GM12878 (cell line): ENCODE measurements around the gene TNRC6C. TPM values are rescaled to one million over a fixed set of nuclear protein-coding genes. Genes with fewer than 3 reads are reported as not detected.

Source experiments
- ATAC-seq: fragments of 200-7000 bp; cut with Tn5 transposase; 3 replicates; pipeline ENCODE4 v1.9.1; 2020; ENCODE audit warnings: mild to moderate bottlenecking, moderate library complexity
- BruUV-seq: library from RNA; stranded (reverse); fragments of 400-500 nt; replicated peaks from 2 replicates; lab custom pipeline; 2021; lab: Mats Ljungman, UMichigan
- CTCF ChIA-PET: fragments of 300-600 bp; sonication (Branson Sonifier 250); formaldehyde crosslinking; extraction: SDS; loops from one replicate; lab custom pipeline; 2021; ENCODE audit warnings: inconsistent platforms; lab: Yijun Ruan, JAX
- POLR2A ChIA-PET: fragments of 350-600 bp; formaldehyde crosslinking; extraction: SDS; loops from one replicate; lab custom pipeline; 2021; ENCODE audit warnings: inconsistent platforms; lab: Charles Lee
- RAD21 ChIA-PET: fragments of 300-600 bp; sonication (Branson Sonifier 250); formaldehyde crosslinking; loops from one replicate; lab custom pipeline; 2023; ENCODE audit warnings: antibody characterized with exemption; ENCODE audit not compliant: unreplicated experiment; lab: Charles Lee
- SMC1A ChIA-PET: fragments of 300-600 bp; sonication (Branson Sonifier 250); formaldehyde crosslinking; loops from one replicate; lab custom pipeline; 2023; ENCODE audit not compliant: unreplicated experiment, uncharacterized antibody; lab: Charles Lee
- DNase-seq: peaks from one replicate; pipeline ENCODE4 v3.0.0-alpha.2; 2011; ENCODE audit warnings: low read depth, low spot score
- FAIRE-seq: peaks from 3 replicates; lab custom pipeline; 2011; peaks lifted over from hg19 to GRCh38; lab: Jason Lieb, UNC
- H2AFZ ChIP-seq: 2 replicates; pipeline ENCODE4 v1.6.0; 2011; ENCODE audit warnings: low read depth, low read length, control low read depth; ENCODE audit not compliant: control insufficient read depth
- H3K27ac ChIP-seq: 2 replicates; pipeline ENCODE4 v1.5.1; 2011; ENCODE audit warnings: control low read depth; ENCODE audit not compliant: control insufficient read depth, insufficient read depth
- H3K27me3 ChIP-seq, 2 experiments: replicated peaks in 1 of 2; 2 replicates each; pipeline versions ENCODE4 v1.6.0 to v1.6.1; 2011; ENCODE audit warnings: low read length in 1 of 2; ENCODE audit not compliant: control insufficient read depth in 2 of 2, insufficient read depth in 2 of 2
- H3K36me3 ChIP-seq, 2 experiments: 2 replicates each; pipeline ENCODE4 v1.5.1; 2011; ENCODE audit warnings: low read length in 1 of 2; ENCODE audit not compliant: control insufficient read depth in 2 of 2, insufficient read depth in 2 of 2
- H3K4me1 ChIP-seq: 2 replicates; pipeline ENCODE4 v1.6.1; 2011; ENCODE audit warnings: mild to moderate bottlenecking, low read length, moderate library complexity, mixed read lengths; ENCODE audit not compliant: control insufficient read depth, insufficient read depth
- H3K4me2 ChIP-seq: 2 replicates; pipeline ENCODE4 v1.6.0; 2011; ENCODE audit warnings: control low read depth; ENCODE audit not compliant: control insufficient read depth, insufficient read depth
- H3K4me3 ChIP-seq: fragments of 200-600 bp; sonication (generic); 2 replicates; pipeline ENCODE4 v1.5.1; 2016
- H3K79me2 ChIP-seq: 2 replicates; pipeline ENCODE4 v1.6.0; 2011; ENCODE audit warnings: low read length; ENCODE audit not compliant: control insufficient read depth, insufficient read depth
- H3K9ac ChIP-seq: 2 replicates; pipeline ENCODE4 v1.8.0; 2011; ENCODE audit warnings: low read length, control low read depth, mixed read lengths; ENCODE audit not compliant: control insufficient read depth, insufficient read depth
- H3K9me3 ChIP-seq: replicated peaks from 3 replicates; pipeline ENCODE4 v1.5.1; 2011; ENCODE audit warnings: mild to moderate bottlenecking, low read length; ENCODE audit not compliant: control insufficient read depth, insufficient read depth
- H4K20me1 ChIP-seq: 2 replicates; pipeline ENCODE4 v1.6.0; 2011; ENCODE audit not compliant: control insufficient read depth, insufficient read depth
- BACH1 ChIP-seq: fragments of 450-650 bp; IDR thresholded peaks from 2 replicates; pipeline ENCODE4 v1.6.1; 2017; ENCODE audit warnings: mild to moderate bottlenecking, borderline replicate concordance
- CHD2 ChIP-seq: IDR thresholded peaks from 2 replicates; pipeline ENCODE4 v1.6.1; 2011; ENCODE audit warnings: low read depth, low read length, improper control_type of control experiment, borderline replicate concordance
- ESRRA ChIP-seq: IDR thresholded peaks from 2 replicates; pipeline ENCODE4 v1.6.1; 2012; ENCODE audit warnings: mild to moderate bottlenecking, low read length, improper control_type of control experiment
- LARP7 ChIP-seq: fragments of 450-650 bp; IDR thresholded peaks from 2 replicates; pipeline ENCODE4 v1.6.1; 2017; ENCODE audit warnings: mild to moderate bottlenecking
- NR2F1 ChIP-seq: fragments of 450-650 bp; conservative IDR thresholded peaks from 2 replicates; pipeline ENCODE4 v1.6.1; 2017; ENCODE audit warnings: mild to moderate bottlenecking
- POLR2A ChIP-seq: IDR thresholded peaks from 2 replicates; pipeline ENCODE4 v1.6.1; 2011; ENCODE audit warnings: low read depth, mild to moderate bottlenecking, low read length
- SREBF2 ChIP-seq: IDR thresholded peaks from 2 replicates; pipeline ENCODE4 v1.6.1; 2012; ENCODE audit warnings: mild to moderate bottlenecking, low read length
- WGBS: methylation state at CpG from one replicate; pipeline ENCODE4 v1.1.6; 2016; ENCODE audit warnings: low lambda C conversion rate; ENCODE audit not compliant: insufficient replicate concordance, insufficient coverage; ENCODE audit errors: missing lambda C conversion rate; 5-methylcytosine and 5-hydroxymethylcytosine counted together
- in situ Hi-C: fragments of 300-500 bp; cut with MboI; formaldehyde crosslinking; loops from 9 replicates; pipeline ENCODE4 v1.14.3; 2018; ENCODE audit warnings: mixed read lengths
- intact Hi-C: fragments of 100-400 bp; cut with micrococcal nuclease; formaldehyde crosslinking; loops from one replicate; pipeline ENCODE4 v1.14.2; 2022; ENCODE audit not compliant: unreplicated experiment
- polyA plus RNA-seq, 11 experiments: library from polyadenylated mRNA; depleted of rRNA in 4 of 11; unstranded in 6 of 11; stranded (reverse) in 5 of 11; fragments of >200 nt; fragmentation: Nextera tagmentation in 4 of 11; fragmentation: Illumina TruSeq in 1 of 11; extraction: Ambion mirVana in 4 of 11; extraction: Trizol in 1 of 11; gene quantifications; 1 replicate in 1 of 11; 2 replicates in 10 of 11; pipeline versions ENCODE4 v1.2.1 to v1.2.3, GENCODE V29; 2011 to 2016; ENCODE audit warnings: inconsistent platforms in 2 of 11, missing spikeins in 2 of 11, low read depth in 1 of 11
- total RNA-seq, 4 experiments: library from RNA; depleted of rRNA in 3 of 4; stranded (reverse); fragments of >200 nt in 3 of 4; fragmentation: Illumina TruSeq in 1 of 4; extraction: Trizol in 1 of 4; gene quantifications; 2 replicates each; pipeline versions ENCODE4 v1.2.1 to v1.2.3, GENCODE V29; 2013 to 2021
- TF ChIP-seq, protein P1 (sequence below): fragments of 450-650 bp; IDR thresholded peaks from 2 replicates; pipeline ENCODE4 v1.6.1; 2014; ENCODE audit warnings: mild to moderate bottlenecking
- TF ChIP-seq, protein P2 (sequence below): fragments of 450-650 bp; formaldehyde crosslinking; IDR thresholded peaks from 2 replicates; pipeline ENCODE4 v1.5.0; 2022; ENCODE audit warnings: mild to moderate bottlenecking, missing genetic modification characterization

TNRC6C gene
- total and polyA plus RNA-seq, 10 of the 15 experiments (the other 5 are each of a cell fraction or from before 2014, with no cell fraction given): 0.40 to 6.1 (median 0.96) TPM

DNA sequence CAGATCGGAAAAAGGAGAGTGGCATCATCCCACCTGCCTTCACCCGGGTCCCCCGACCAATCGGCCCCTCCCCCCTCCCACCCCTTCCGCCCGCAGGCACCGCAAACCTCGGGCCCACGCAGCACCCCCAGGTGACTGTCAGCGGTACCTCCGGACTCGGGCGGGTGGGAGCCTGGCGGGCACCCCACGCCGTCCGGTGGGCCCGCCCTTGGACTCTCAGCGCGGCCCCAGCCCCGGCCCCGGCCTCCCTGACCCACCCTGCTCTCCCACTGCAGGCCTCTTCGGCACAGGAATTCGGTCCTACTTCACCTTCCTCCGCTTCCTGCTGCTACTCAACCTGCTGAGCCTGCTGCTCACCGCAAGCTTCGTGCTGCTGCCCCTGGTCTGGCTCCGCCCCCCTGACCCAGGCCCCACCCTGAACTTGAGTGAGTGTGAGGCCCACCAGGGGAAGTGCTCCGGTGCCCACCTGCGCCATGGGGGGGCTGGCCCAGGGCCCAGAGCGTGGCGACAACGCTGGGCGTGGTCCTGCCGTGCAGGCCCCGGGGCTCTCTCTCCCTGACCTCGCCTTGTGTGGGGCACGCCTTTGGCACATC lies 173.7 kb downstream of the TNRC6C start (continued):
- no peak for TF ChIP-seq CHD2

DNA sequence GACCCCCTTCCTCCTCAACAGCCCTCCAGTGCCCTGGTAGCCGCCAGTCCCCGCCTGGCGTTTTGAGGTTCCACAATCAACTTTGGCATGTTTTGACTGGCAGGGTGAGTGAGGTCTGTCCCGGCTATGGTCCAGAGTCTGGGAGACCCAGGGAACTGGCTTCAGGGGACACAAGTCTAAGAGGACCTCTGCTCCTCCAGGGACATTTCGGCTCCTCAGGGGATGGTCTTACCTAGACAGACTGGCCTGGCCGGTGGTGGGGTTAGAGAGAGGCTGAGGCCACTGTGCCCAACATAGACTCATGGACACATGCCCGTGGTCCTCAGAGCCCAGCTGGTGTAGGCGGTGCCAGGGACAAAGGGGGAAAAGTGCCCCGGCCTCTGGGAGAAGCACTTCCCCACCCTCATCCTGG lies 174.3 kb downstream of the TNRC6C start:
- DNase-seq: no peak
- in situ Hi-C loops (no loop called here), intact Hi-C loops (no loop called here)
- no peaks in the 10 kb centered on the region for H3K9me3 ChIP-seq
- peak overlapping the region; percentile 93 for H3K27ac ChIP-seq
- no TSS peak for BruUV-seq
- TF ChIP-seq BACH1 (no peak), POLR2A (0 out of 2 replicates have a peak, but pooled peaks have one; percentile 11), SREBF2 (no peak), LARP7 (peak; percentile 8; the same call in 1 of the 2 replicates), NR2F1 (0 out of 2 replicates have a peak, but pooled peaks have one; percentile 12), ESRRA (no peak)
- TF ChIP-seq, protein P1, sequence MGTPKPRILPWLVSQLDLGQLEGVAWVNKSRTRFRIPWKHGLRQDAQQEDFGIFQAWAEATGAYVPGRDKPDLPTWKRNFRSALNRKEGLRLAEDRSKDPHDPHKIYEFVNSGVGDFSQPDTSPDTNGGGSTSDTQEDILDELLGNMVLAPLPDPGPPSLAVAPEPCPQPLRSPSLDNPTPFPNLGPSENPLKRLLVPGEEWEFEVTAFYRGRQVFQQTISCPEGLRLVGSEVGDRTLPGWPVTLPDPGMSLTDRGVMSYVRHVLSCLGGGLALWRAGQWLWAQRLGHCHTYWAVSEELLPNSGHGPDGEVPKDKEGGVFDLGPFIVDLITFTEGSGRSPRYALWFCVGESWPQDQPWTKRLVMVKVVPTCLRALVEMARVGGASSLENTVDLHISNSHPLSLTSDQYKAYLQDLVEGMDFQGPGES: no peak
- TF ChIP-seq, protein P2, sequence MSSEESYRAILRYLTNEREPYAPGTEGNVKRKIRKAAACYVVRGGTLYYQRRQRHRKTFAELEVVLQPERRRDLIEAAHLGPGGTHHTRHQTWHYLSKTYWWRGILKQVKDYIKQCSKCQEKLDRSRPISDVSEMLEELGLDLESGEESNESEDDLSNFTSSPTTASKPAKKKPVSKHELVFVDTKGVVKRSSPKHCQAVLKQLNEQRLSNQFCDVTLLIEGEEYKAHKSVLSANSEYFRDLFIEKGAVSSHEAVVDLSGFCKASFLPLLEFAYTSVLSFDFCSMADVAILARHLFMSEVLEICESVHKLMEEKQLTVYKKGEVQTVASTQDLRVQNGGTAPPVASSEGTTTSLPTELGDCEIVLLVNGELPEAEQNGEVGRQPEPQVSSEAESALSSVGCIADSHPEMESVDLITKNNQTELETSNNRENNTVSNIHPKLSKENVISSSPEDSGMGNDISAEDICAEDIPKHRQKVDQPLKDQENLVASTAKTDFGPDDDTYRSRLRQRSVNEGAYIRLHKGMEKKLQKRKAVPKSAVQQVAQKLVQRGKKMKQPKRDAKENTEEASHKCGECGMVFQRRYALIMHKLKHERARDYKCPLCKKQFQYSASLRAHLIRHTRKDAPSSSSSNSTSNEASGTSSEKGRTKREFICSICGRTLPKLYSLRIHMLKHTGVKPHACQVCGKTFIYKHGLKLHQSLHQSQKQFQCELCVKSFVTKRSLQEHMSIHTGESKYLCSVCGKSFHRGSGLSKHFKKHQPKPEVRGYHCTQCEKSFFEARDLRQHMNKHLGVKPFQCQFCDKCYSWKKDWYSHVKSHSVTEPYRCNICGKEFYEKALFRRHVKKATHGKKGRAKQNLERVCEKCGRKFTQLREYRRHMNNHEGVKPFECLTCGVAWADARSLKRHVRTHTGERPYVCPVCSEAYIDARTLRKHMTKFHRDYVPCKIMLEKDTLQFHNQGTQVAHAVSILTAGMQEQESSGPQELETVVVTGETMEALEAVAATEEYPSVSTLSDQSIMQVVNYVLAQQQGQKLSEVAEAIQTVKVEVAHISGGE (CRISPR knock-in tag): no peak
- TF ChIP-seq, all 136 proteins: peak for 3
- Histone ChIP-seq H3K27me3 (no peaks in the 10 kb centered on the region), H3K4me2 (peak overlapping the region; percentile 96), H3K9ac (peak overlapping the region; percentile 86), H2AFZ (no peak overlapping the region), H3K4me1 (peaks cover 62% of the 10 kb centered on the region), H3K36me3 (peaks cover 13 to 16% of the 10 kb centered on the region in 2 experiments; a peak in 3 of 4 replicates), H3K79me2 (peaks cover 76% of the 10 kb centered on the region), H4K20me1 (no peaks in the 10 kb centered on the region), H3K4me3 (peak overlapping the region; percentile 94)
- FAIRE-seq (no peak), ATAC-seq (no peak)
- SMC1A ChIA-PET: interaction anchor here (0.9 kb wide), 1 partner anchor 19 kb away, joined by 4 read pairs; no protein-coding TSS in a partner anchor
- RAD21 ChIA-PET: interaction anchor here (1.0 to 6.8 kb wide), 6 partner anchors 8 to 43 kb away, joined by 3 to 83 read pairs (median 5); no protein-coding TSS in a partner anchor
- WGBS: 36% methylated on average over 9 of the region's 9 CpGs
- CTCF ChIA-PET: interaction anchor here (1.3 to 9.5 kb wide), 4 partner anchors 6 to 42 kb away, joined by 4 to 132 read pairs (median 35); partner anchors contain the start of gene TMC6
- POLR2A ChIA-PET: interaction anchor here (0.7 to 3.7 kb wide), 5 partner anchors 11 to 44 kb away, joined by 3 to 13 read pairs (median 6); partner anchors contain the start of gene SYNGR2
